Measurements from ENCODE around the gene NINJ2.

NINJ2 gene

GRCh38 chr12:613996-614395, 49.2 kb downstream of the NINJ2 start:
- no peak for DNase-seq (ENCODE audit: low spot score)

DNA sequence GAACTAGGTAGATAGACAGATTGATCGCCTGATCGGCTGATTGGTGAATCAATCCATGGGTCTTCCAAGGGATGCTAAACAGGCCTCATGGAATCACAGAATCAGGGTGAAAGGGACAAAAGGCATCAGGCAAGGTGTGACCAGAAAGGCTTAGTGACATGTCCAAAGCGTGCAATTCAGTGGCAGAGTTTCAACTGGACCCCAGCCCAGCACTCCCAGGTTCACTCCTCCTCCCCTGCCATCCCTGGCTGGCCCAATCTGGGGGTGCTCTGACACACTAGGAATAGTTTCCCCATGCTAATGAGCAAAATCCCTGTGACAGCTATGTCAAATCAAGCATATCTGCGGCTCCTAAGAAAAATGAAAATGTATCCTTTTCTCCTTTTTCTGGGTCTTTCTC, 50.4 kb downstream of the NINJ2 start:
- no peak for DNase-seq (ENCODE audit: low spot score)

DNA sequence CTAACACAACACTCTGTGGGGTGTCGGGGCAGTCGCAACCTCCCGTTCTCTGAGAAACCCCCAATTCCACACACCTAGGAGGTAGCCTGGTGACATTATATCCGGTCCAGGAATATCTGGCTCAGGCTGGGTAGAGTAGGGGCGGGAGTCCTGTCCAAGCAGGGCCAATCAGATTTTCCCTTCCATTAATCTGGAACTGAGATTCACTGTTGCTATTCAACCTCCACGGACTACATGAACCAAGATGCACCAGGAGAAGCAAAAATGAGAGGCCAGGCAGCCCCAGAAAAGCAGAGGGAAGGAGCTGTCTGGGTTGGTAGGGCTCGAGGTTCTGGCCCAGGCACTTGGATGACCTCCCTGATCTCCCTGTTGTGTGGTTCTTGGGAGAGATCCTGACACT, 51.0 kb downstream of the NINJ2 start:
- DNase-seq (ENCODE audit: low spot score): no peak

DNA sequence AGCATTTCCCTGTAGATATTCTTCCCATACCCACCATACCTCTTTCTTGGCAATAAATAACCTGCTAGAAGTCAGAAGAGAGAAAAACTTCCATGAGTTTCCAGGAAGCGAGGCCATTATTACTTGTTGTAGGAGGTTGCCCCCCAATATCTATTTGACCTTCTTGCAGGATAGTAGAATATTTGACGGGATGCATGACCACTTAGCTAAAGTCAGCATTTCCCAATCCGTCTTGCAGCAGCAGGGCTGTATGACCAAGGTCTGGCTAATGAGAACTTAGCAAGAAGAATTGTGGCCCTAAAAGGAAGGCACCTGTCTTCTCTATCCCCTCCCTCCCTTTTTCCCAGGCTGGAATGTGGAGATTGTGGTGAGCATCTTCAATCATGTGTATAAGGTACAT, 51.5 kb downstream of the NINJ2 start:
- no peak for DNase-seq (ENCODE audit: low spot score)

- DNase-seq (ENCODE audit: low spot score): no peak
Measured at GRCh38 chr12:608921-609320, 54.3 kb downstream of the NINJ2 start.

DNA sequence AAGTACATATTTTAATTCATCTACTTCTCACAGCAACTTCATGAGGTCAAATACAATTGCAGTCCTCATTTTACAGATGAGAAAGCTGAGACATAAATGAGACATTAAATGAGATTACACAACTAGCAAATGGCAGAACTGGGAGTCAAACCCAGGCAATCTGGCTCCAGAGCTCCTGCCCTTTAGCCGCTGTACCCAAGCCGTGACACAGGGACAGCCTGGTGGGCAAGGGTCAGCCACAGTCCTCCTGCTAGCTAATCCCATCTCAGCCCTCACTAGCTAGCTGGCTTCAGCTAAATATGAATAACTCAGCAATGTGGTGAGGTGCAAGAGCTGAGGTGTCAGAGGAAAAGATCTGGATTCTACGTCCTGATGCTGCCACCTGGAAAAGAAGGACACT, 54.8 kb downstream of the NINJ2 start:
- no peak for DNase-seq (ENCODE audit: low spot score)

- DNase-seq (ENCODE audit: low spot score): no peak
Measured at GRCh38 chr12:607541-608001, 55.7 kb downstream of the NINJ2 start.

DNA sequence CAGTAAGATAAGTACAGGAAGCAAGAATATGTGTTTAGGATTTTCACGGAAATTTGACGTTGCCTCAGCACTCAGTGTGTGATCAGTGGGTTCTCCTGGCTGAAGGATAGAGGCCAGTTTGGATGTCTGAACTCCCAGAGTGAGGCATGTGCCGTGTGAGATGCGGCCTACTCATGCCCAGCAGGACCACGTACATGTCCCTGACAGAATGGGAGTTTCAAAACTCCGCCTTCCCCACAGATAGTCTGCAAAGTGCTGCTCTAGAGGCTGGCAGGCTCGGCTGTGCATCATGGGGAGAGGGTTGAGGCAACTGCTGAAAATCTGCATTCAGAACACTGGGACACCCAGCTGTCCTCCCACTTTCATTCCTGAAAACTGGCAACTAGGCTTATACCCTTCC, 58.3 kb downstream of the NINJ2 start:
- DNase-seq (ENCODE audit: low spot score): no peak

GRCh38 chr12:602700-603068, 60.6 kb downstream of the NINJ2 start:
- no peak for DNase-seq (ENCODE audit: low spot score)

- DNase-seq (ENCODE audit: low spot score): no peak
Measured at GRCh38 chr12:601976-602699, 61.1 kb downstream of the NINJ2 start.

- no peak for DNase-seq (ENCODE audit: low spot score)
Measured at GRCh38 chr12:599756-600155, 63.5 kb downstream of the NINJ2 start.

GRCh38 chr12:597926-598568, 65.2 kb downstream of the NINJ2 start:
- DNase-seq (ENCODE audit: low spot score): no peak

- DNase-seq (ENCODE audit: low spot score): no peak
Measured at GRCh38 chr12:593396-594270, 69.6 kb downstream of the NINJ2 start.

GRCh38 chr12:592024-592505, 71.2 kb downstream of the NINJ2 start:
- DNase-seq (ENCODE audit: low spot score): no peak

- DNase-seq (ENCODE audit: low spot score): no peak
Measured at GRCh38 chr12:591167-592023, 71.8 kb downstream of the NINJ2 start.

- no peak for DNase-seq (ENCODE audit: low spot score)
Measured at GRCh38 chr12:590206-590750, 73.0 kb downstream of the NINJ2 start.

DNA sequence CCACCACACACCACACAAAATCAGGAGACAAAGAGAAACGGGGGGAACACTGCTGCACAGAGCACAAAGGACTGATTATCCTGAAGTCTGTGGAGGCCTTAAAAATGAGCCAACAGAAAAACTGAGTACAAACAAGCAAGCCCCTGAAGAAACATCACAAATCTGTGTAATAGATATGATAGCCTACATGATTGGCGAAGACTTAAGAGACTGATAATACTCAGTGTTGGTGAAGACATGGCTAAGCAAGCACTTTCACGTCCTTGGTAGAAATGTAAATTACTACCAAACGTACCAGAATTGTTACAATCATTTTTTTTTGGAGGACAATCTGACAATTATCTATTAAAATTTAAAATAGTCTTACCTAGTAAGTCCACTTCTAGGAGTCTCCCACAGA, 74.6 kb downstream of the NINJ2 start:
- DNase-seq (ENCODE audit: low spot score): no peak

GRCh38 chr12:588024-588322, 75.3 kb downstream of the NINJ2 start:
- DNase-seq (ENCODE audit: low spot score): no peak

GRCh38 chr12:587132-588023, 75.9 kb downstream of the NINJ2 start:
- no peak for DNase-seq (ENCODE audit: low spot score)

DNA sequence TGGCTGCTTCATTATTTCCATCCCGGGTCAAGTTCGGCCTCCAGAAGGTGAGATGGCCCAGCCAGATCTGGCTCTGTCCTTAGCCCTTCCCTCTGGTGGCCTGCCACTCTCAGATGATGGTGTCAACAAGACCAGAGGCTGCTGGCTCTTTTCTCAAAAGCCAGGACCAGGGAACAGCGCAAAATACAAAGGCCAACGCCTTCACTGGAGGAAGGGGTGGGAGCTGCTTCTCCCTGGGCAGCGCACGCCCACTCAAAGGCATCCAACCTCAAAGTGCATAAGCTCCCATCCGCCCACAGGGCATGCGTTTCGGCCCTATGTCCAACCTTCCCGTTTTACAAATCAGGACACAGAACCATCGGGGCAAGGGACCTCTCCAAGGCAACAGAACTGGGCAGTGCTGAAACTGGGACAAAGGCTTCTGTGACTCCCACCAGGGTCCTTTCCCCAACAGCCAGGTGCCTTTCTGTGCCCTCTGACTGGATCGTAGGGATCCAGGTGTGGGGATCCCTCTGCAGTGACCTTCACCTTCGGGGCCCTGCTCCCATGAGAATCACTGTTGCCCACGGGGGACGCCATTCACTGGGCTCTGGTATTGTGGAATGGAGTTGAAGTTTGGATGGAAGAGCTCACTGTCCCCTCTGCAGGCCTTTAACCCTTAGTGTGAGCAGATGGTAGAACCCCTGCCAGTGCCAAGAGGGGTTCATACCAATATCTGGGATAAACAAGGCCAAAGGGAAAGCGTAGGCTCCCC, 76.8 kb downstream of the NINJ2 start:
- no peak for DNase-seq (ENCODE audit: low spot score)
